Mucosa of descending colon (tissue), 3 donors: ENCODE results near the gene VIM. TPM values are rescaled to one million over a fixed set of nuclear protein-coding genes. Genes with fewer than 3 reads are reported as not detected.

Experiments used
- ATAC-seq: fragments of 200-7000 bp; cut with Tn5 transposase; one replicate; pipeline ENCODE4 v1.9.1; 2020; ENCODE audit warnings: mild to moderate bottlenecking, moderate library complexity
- DNase-seq, 3 donors: peaks; one replicate each; pipeline ENCODE4 v3.0.0-alpha.2; 2020
- H3K36me3 ChIP-seq: fragments of 200-600 bp; one replicate; pipeline ENCODE4 v1.8.0; 2021; ENCODE audit warnings: low read depth, mild to moderate bottlenecking
- H3K4me1 ChIP-seq: fragments of 200-600 bp; one replicate; pipeline ENCODE4 v1.8.0; 2021; ENCODE audit warnings: low read depth, mild to moderate bottlenecking
- H3K4me3 ChIP-seq: fragments of 200-600 bp; one replicate; pipeline ENCODE4 v1.8.0; 2021; ENCODE audit warnings: mild to moderate bottlenecking
- H3K9me3 ChIP-seq: fragments of 200-600 bp; one replicate; pipeline ENCODE4 v1.8.0; 2021; ENCODE audit warnings: mild to moderate bottlenecking
- intact Hi-C, 2 donors: fragments of 100-400 bp; cut with DNase I in 1 of 2; cut with micrococcal nuclease in 1 of 2; formaldehyde crosslinking; loops; one replicate each; pipeline versions ENCODE4 v1.11.0 to v1.11.1; 2022; cut with DNase I, micrococcal nuclease
- total RNA-seq, 3 donors: library from RNA; stranded (reverse); fragmentation: NEBNext Ultra II Directional in 2 of 3; extraction: Animal tissue kit (Norgen Biotek cat#: 25700) in 2 of 3; gene quantifications; one replicate each; pipeline versions ENCODE4 v1.2.1 to v1.2.4, GENCODE V29; 2021 to 2023
- TF ChIP-seq, protein P1 (sequence below): fragments of 200-600 bp; IDR thresholded peaks from one replicate; pipeline ENCODE4 v1.8.0; 2022; ENCODE audit warnings: antibody characterized with exemption, mild to moderate bottlenecking
- donor health status: DM: no; HTN: no; CAD: no; lungs with moderate emphysema.
- donor health status: DM: no; HTN: no; CAD: no.
- donor health status: DM: no; HTN: yes; CAD: no.

VIM gene
- total RNA-seq, 3 donors from 2014 or later = 128 to 550 (median 355) TPM

DNA sequence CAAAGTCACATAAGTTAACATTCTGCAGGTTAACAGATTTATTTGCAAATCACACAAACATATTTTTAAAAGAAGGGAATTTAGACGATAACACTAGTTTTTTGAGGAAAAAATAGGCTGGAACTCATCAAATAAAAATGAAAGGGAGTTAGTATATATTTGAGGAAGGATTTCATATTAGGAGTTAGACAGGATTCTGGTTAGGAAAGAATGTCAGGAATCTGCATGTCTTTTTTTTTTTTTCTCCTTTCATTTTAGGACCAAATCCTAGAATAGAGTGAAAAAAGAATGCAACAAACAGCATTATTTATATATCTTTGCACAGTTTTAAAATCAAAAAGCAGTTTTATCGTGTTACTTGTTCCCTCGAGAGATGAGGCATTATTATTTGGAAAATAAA is 17.7 kb upstream of the VIM start:
- ATAC-seq = no peak
- Histone ChIP-seq H3K9me3 (no peaks in the 10 kb centered on the region), H3K36me3 (no peaks in the 10 kb centered on the region), H3K4me3 (no peak overlapping the region), H3K4me1 (no peaks in the 10 kb centered on the region)
- no peak for DNase-seq
- intact Hi-C loops = no loop called here
- TF ChIP-seq, protein P1, sequence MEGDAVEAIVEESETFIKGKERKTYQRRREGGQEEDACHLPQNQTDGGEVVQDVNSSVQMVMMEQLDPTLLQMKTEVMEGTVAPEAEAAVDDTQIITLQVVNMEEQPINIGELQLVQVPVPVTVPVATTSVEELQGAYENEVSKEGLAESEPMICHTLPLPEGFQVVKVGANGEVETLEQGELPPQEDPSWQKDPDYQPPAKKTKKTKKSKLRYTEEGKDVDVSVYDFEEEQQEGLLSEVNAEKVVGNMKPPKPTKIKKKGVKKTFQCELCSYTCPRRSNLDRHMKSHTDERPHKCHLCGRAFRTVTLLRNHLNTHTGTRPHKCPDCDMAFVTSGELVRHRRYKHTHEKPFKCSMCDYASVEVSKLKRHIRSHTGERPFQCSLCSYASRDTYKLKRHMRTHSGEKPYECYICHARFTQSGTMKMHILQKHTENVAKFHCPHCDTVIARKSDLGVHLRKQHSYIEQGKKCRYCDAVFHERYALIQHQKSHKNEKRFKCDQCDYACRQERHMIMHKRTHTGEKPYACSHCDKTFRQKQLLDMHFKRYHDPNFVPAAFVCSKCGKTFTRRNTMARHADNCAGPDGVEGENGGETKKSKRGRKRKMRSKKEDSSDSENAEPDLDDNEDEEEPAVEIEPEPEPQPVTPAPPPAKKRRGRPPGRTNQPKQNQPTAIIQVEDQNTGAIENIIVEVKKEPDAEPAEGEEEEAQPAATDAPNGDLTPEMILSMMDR = no peak

DNA sequence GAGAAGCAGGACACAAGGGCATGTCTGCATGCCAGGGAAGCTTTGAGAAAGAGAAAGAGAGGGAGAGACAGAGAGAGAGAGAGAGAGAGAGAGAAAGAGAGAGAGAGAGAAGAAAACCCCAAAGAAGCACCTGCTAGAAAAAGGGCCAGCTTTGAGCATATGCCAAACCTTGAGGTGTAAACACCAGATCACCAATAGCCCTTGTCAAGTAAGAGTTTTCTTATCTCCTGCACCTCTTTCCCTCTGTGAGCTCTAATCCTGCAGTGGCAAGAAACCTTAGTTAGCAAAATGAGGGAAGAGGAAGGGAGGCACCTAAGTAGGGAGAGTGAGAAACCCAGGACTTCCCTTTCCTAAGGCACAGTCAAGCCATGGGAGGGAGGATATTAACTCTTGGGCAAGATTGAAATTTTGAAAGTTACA is 15.2 kb upstream of the VIM start:
- H3K4me3 ChIP-seq = no peak overlapping the region
- TF ChIP-seq, protein P1 = no peak
- no peak for ATAC-seq

DNA sequence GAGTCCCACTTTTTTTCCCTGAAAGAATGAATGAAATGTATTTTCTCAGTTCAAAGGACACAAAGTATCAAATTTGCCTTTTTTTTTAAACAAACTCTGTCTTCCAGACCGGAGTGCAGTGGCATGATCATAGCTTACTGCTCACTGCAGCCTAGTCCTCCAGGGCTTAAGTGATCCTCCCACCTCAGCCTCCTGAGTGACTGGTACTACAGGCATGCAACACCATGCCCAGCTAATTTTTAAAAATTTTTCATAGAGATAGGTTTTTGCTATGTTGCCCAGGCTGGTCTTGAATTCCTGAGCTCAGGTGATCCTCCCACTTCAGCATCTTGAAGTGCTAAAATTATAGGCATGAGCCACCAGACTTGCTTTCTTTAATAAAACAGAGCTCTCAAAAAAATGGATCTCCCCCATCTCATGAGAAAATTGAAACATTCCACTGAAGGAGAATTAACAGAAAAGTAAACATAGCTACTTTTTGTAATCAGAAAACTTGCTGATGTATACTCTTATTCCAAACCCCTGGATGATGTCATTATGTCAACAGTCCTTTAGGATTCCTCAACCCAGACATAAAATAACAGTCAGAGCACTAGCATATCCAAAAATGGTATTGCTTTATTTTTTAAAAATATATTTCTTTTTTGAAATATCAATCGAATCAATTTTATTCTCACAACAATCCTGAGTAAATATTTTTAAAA is 14.2 kb upstream of the VIM start:
- no peaks in the 10 kb centered on the region for H3K9me3 ChIP-seq
- intact Hi-C loops = no loop called here
- no peaks in the 10 kb centered on the region for H3K4me1 ChIP-seq
- ATAC-seq = no peak
- no peak for DNase-seq
- H3K4me3 ChIP-seq = no peak overlapping the region
- TF ChIP-seq, protein P1 = no peak
- no peaks in the 10 kb centered on the region for H3K36me3 ChIP-seq

More for the DNA sequence above, 15.2 kb upstream of the VIM start:
- Histone ChIP-seq H3K9me3 (no peaks in the 10 kb centered on the region), H3K4me1 (no peaks in the 10 kb centered on the region), H3K36me3 (no peaks in the 10 kb centered on the region)
- intact Hi-C loops = no loop called here
- DNase-seq = no peak

DNA sequence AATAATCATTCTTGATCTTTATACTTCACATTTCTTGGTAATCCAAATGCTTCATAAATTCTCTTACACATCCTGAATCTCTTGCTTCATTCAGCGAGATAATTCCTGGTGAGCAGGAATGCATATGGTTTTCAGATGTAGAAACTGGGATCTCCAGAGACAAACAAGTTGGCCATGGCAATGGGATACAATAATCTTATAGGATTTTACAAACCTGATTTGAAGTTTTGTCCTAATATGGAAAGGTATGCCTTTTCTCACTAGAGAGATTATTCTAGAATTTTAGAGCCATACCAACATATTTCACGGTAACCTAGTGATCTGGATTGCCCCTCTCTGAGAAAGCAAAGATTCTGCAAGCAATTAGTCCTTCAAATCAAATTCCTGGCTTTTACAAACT is 13.5 kb upstream of the VIM start:
- ATAC-seq (no peak), DNase-seq (no peak)
- Histone ChIP-seq H3K36me3 (no peaks in the 10 kb centered on the region), H3K9me3 (no peaks in the 10 kb centered on the region), H3K4me3 (no peak overlapping the region), H3K4me1 (no peaks in the 10 kb centered on the region)
- intact Hi-C loops = no loop called here
- TF ChIP-seq, protein P1 = no peak

DNA sequence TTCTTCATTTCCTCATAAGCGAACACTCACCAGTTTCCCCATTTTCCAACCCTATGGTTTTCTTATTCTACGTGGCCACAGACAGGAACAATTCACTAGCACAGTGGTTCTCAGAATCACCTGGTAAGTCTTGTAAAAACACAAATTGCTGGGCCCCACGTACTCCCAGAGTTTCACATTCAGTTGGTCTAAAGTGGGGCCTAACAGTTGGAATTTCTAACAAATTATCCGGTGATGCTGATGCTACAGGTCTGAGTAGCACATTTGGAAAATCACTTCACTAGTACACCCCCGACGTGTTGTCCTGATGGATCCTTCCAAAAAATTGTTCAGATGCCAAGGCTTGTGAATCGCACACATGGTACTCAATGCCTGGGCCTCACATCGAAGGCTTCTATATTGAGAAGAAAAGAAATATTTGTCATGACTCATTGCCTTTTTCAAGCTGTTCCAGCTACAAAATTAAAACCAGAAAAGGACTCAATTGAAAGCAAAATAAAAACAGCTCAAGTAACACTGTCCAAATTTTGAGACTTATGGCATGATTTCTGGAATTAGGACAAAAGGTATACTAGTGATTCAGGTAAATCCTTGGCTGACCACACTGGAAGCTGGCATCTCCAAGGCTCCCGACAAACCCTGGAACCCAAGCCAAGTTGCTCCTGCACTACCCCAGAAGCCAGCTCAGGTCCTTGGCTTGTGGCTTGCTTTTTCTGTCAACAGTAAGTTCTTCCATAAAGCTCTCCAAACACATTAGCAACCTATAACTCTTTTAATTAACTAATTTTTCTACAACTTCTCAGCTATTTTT is 12.9 kb upstream of the VIM start:
- no peaks in the 10 kb centered on the region for H3K4me1 ChIP-seq
- H3K9me3 ChIP-seq = no peaks in the 10 kb centered on the region
- intact Hi-C loops = no loop called here
- TF ChIP-seq, protein P1 = no peak
- DNase-seq (no peak), ATAC-seq (no peak)
- no peaks in the 10 kb centered on the region for H3K36me3 ChIP-seq
- no peak overlapping the region for H3K4me3 ChIP-seq
